ENCODE results near the gene VSTM2L. TPM values are rescaled to one million over a fixed set of nuclear protein-coding genes. Genes with fewer than 3 reads are reported as not detected.
A peak's percentile ranks its signal among the peaks of the same experiment; 100 is the strongest.

Gene VSTM2L
- total and polyA plus RNA-seq, 9 of the 15 experiments (the other 6 are each of a cell fraction or from before 2014, with no cell fraction given), result not detected

DNA sequence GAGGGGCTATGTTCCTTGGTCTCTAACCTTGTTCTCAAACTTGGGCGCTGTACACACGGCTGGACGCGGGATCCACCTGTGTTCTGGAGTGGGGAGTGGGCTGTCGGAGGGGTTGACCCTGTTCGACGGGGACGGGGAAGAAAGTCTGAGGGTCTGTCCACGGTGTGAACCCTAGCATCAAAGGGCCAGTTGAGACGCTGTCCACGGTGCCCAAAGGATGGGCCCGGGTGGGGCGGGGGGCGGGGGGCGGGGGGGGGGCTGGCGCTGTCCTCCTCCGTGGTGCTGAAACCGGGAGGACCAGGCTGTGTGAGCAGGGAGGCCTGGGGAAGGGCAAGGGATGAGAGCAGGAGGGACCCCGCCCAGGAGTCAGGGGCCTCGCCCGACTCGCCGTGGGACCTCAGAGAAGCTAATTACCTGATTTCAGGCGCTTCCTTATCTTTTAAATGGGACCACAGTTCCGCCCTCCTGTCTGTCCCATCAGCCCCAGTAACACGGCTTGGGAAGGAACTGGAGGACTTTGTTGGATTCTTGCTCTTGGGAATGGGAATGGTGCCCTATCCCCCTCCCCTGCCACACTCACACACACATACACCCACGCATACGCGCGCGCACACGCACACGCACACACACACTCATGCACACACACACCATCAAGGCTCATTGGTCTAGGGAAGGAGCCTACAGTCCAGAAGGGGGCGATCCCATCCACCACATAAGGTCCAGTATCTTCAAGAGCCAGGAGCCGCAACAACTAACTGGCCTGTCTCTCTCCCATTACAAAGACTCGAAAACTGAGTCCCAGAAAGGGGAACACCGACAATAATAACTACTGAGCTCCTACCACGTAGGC is 1.0 kb upstream of the VSTM2L start (continued):
- TF ChIP-seq, protein P1, sequence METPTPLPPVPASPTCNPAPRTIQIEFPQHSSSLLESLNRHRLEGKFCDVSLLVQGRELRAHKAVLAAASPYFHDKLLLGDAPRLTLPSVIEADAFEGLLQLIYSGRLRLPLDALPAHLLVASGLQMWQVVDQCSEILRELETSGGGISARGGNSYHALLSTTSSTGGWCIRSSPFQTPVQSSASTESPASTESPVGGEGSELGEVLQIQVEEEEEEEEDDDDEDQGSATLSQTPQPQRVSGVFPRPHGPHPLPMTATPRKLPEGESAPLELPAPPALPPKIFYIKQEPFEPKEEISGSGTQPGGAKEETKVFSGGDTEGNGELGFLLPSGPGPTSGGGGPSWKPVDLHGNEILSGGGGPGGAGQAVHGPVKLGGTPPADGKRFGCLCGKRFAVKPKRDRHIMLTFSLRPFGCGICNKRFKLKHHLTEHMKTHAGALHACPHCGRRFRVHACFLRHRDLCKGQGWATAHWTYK (CRISPR knock-in tag; IDR thresholded peaks at IDR 0.05), result no peak
- no peak for TF ChIP-seq ATF1 (CRISPR knock-in tag; IDR thresholded peaks at IDR 0.05)
- 0 out of 2 replicates have a peak, but pooled peaks have one; percentile 13 for TF ChIP-seq ATF1 (tag; IDR thresholded peaks at IDR 0.05)
- peak; percentile 80 for TF ChIP-seq HDAC2 (IDR thresholded peaks at IDR 0.05)
- TF ChIP-seq TCFL5 (CRISPR knock-in tag; conservative IDR thresholded peaks at IDR 0.05), result no peak
- peak; percentile 34; the same call in 1 of the 2 replicates for TF ChIP-seq CXXC5 (CRISPR knock-in tag; IDR thresholded peaks at IDR 0.05)
- no peak for TF ChIP-seq HIVEP1 (CRISPR knock-in tag; IDR thresholded peaks at IDR 0.05)
- no peak for TF ChIP-seq SAP30 (IDR thresholded peaks at IDR 0.05; ENCODE audit: borderline replicate concordance, insufficient read depth, low read depth, low read length, poor library complexity, severe bottlenecking)
- 0 out of 4 replicates have a peak, but pooled peaks of 1 of the 2 experiments have one; percentile 43 for TF ChIP-seq ARNT (IDR thresholded peaks at IDR 0.05)
- TF ChIP-seq, protein P2, sequence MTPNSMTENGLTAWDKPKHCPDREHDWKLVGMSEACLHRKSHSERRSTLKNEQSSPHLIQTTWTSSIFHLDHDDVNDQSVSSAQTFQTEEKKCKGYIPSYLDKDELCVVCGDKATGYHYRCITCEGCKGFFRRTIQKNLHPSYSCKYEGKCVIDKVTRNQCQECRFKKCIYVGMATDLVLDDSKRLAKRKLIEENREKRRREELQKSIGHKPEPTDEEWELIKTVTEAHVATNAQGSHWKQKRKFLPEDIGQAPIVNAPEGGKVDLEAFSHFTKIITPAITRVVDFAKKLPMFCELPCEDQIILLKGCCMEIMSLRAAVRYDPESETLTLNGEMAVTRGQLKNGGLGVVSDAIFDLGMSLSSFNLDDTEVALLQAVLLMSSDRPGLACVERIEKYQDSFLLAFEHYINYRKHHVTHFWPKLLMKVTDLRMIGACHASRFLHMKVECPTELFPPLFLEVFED (CRISPR knock-in tag; conservative IDR thresholded peaks at IDR 0.05), result no peak
- TF ChIP-seq TEAD1 (CRISPR knock-in tag; IDR thresholded peaks at IDR 0.05), result 0 out of 4 replicates have a peak, but pooled peaks of 1 of the 2 experiments have one; percentile 52
- TF ChIP-seq BCOR (IDR thresholded peaks at IDR 0.05), result peak; percentile 93
- TF ChIP-seq THRAP3 (IDR thresholded peaks at IDR 0.05; ENCODE audit: borderline replicate concordance), result no peak
- peak; percentile 72 for TF ChIP-seq ARID2 (IDR thresholded peaks at IDR 0.05)
- no peak for TF ChIP-seq HNRNPUL1 (IDR thresholded peaks at IDR 0.05; ENCODE audit: low read length)
- no peak for TF ChIP-seq GATA2 (CRISPR knock-in tag; IDR thresholded peaks at IDR 0.05)
- no peak for TF ChIP-seq EP400 (IDR thresholded peaks at IDR 0.05)
- no peak for TF ChIP-seq CBX1 (IDR thresholded peaks at IDR 0.05; ENCODE audit: low read depth)
- TF ChIP-seq CEBPB (tag; IDR thresholded peaks at IDR 0.05), result no peak
- no peak for TF ChIP-seq E2F5 (CRISPR knock-in tag; IDR thresholded peaks at IDR 0.05)
- TF ChIP-seq, protein P3, sequence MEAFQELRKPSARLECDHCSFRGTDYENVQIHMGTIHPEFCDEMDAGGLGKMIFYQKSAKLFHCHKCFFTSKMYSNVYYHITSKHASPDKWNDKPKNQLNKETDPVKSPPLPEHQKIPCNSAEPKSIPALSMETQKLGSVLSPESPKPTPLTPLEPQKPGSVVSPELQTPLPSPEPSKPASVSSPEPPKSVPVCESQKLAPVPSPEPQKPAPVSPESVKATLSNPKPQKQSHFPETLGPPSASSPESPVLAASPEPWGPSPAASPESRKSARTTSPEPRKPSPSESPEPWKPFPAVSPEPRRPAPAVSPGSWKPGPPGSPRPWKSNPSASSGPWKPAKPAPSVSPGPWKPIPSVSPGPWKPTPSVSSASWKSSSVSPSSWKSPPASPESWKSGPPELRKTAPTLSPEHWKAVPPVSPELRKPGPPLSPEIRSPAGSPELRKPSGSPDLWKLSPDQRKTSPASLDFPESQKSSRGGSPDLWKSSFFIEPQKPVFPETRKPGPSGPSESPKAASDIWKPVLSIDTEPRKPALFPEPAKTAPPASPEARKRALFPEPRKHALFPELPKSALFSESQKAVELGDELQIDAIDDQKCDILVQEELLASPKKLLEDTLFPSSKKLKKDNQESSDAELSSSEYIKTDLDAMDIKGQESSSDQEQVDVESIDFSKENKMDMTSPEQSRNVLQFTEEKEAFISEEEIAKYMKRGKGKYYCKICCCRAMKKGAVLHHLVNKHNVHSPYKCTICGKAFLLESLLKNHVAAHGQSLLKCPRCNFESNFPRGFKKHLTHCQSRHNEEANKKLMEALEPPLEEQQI (IDR thresholded peaks at IDR 0.05), result no peak
- peak; percentile 53; the same call in 1 of the 2 replicates for TF ChIP-seq FOXP1 (CRISPR knock-in tag; IDR thresholded peaks at IDR 0.05)

Measured in K562 (cell line).